ENCODE results near the gene SLC25A29. TPM values are rescaled to one million over a fixed set of nuclear protein-coding genes. Genes with fewer than 3 reads are reported as not detected.

Gene SLC25A29
- total and polyA plus RNA-seq, 7 experiments from 2014 or later = 0.38 to 25.6 (median 9.7) TPM

- POLR2A ChIA-PET = interaction anchor here (0.6 to 1.4 kb wide), 2 partner anchors 8 to 27 kb away, joined by 3 read pairs; no protein-coding TSS in a partner anchor
- H3K27ac ChIP-seq (ENCODE audit: low read depth, low read length) = no peak overlapping the region
- H3K9me3 Mint-ChIP-seq = no peaks in the 10 kb centered on the region
- peaks cover 0 to 6% of the 10 kb centered on the region in 2 donors for H3K4me1 ChIP-seq (ENCODE audit: control insufficient read depth in 2 of 2, insufficient read depth in 2 of 2, low read length in 2 of 2)
- intact Hi-C loops (cut with micrococcal nuclease) = loop anchor here in 1 of 2 donors (5.0 kb wide), 1 partner anchor 220 kb away; the partner anchor contains the start of gene EVL
- no peaks in the 10 kb centered on the region for H3K9me3 ChIP-seq (ENCODE audit: control insufficient read depth in 2 of 3, low read length in 3 of 3)
- no peak overlapping the region for H3K4me3 ChIP-seq (ENCODE audit: low read length)
- ATAC-seq = no peak
- no peaks in the 10 kb centered on the region for H3K27me3 ChIP-seq (ENCODE audit: control insufficient read depth in 2 of 2, insufficient read depth in 2 of 2, low read length in 2 of 2)
- peaks cover 0 to 4% (median 0%) of the 10 kb centered on the region in 3 experiments for H3K36me3 ChIP-seq (ENCODE audit: control insufficient read depth in 2 of 3, insufficient read depth in 3 of 3, low read length in 3 of 3)
- peaks cover 0 to 1% (median 0%) of the 10 kb centered on the region in 5 donors for H3K36me3 Mint-ChIP-seq
- no peaks in the 10 kb centered on the region for H3K27me3 Mint-ChIP-seq
- H3K4me1 Mint-ChIP-seq = peaks cover 0 to 13% (median 5%) of the 10 kb centered on the region in 7 donors
- peak overlapping the region in 2 of 10 donors; percentile 8 to 75 for H3K4me3 Mint-ChIP-seq
- peak overlapping the region in 1 of 9 donors; percentile 79 for H3K27ac Mint-ChIP-seq
- CTCF ChIA-PET = interaction anchor here (1.7 kb wide), 1 partner anchor 9 kb away, joined by 4 read pairs; no protein-coding TSS in a partner anchor
- DNase-seq = no peak
Observed at GRCh38 chr14:100287202-100287997, 18.8 kb downstream of the SLC25A29 start.

GRCh38 chr14:100286484-100287191 is 19.6 kb downstream of the SLC25A29 start:
- H3K4me3 ChIP-seq (ENCODE audit: low read length) = no peak overlapping the region
- no peaks in the 10 kb centered on the region for H3K9me3 ChIP-seq (ENCODE audit: control insufficient read depth in 2 of 3, low read length in 3 of 3)
- intact Hi-C loops (cut with micrococcal nuclease) = loop anchor here in 1 of 2 donors (5.0 kb wide), 1 partner anchor 219 kb away; the partner anchor contains the start of gene EVL
- no peak for ATAC-seq
- H3K27me3 ChIP-seq (ENCODE audit: control insufficient read depth in 2 of 2, insufficient read depth in 2 of 2, low read length in 2 of 2) = no peaks in the 10 kb centered on the region
- Mint-ChIP-seq H3K4me3 (peak overlapping the region in 6 of 10 donors; percentile 64 to 91 (median 76)), H3K27ac (peak overlapping the region in 4 of 9 donors; percentile 18 to 88 (median 80)), H3K27me3 (no peaks in the 10 kb centered on the region), H3K9me3 (no peaks in the 10 kb centered on the region), H3K4me1 (peaks cover 0 to 20% (median 5%) of the 10 kb centered on the region in 7 donors), H3K36me3 (peaks cover 0 to 1% (median 0%) of the 10 kb centered on the region in 5 donors)
- CTCF ChIA-PET = interaction anchor here (0.6 to 1.7 kb wide), 3 partner anchors 9 to 423 kb away, joined by 3 to 4 read pairs (median 3); no protein-coding TSS in a partner anchor
- no peak overlapping the region for H3K27ac ChIP-seq (ENCODE audit: low read depth, low read length)
- H3K4me1 ChIP-seq (ENCODE audit: control insufficient read depth in 2 of 2, insufficient read depth in 2 of 2, low read length in 2 of 2) = peaks cover 0 to 6% of the 10 kb centered on the region in 2 donors
- POLR2A ChIA-PET = interaction anchor here (1.4 kb wide), 1 partner anchor 9 kb away, joined by 3 read pairs; no protein-coding TSS in a partner anchor
- no peak for DNase-seq
- H3K36me3 ChIP-seq (ENCODE audit: control insufficient read depth in 2 of 3, insufficient read depth in 3 of 3, low read length in 3 of 3) = peaks cover 0 to 4% (median 0%) of the 10 kb centered on the region in 3 experiments

- Histone ChIP-seq H3K36me3 (ENCODE audit: control insufficient read depth in 2 of 3, insufficient read depth in 3 of 3, low read length in 3 of 3) (peaks cover 0 to 8% (median 0%) of the 10 kb centered on the region in 3 experiments), H3K27me3 (ENCODE audit: control insufficient read depth in 2 of 2, insufficient read depth in 2 of 2, low read length in 2 of 2) (no peaks in the 10 kb centered on the region), H3K4me3 (ENCODE audit: low read length) (peak overlapping the region; percentile 71), H3K27ac (ENCODE audit: low read depth, low read length) (peak overlapping the region; percentile 85), H3K9me3 (ENCODE audit: control insufficient read depth in 2 of 3, low read length in 3 of 3) (no peaks in the 10 kb centered on the region), H3K4me1 (ENCODE audit: control insufficient read depth in 2 of 2, insufficient read depth in 2 of 2, low read length in 2 of 2) (peaks cover 0 to 6% of the 10 kb centered on the region in 2 donors)
- ChIA-PET CTCF (interaction anchor here (0.6 to 1.7 kb wide), 5 partner anchors 10 to 423 kb away, joined by 3 to 5 read pairs (median 4); no protein-coding TSS in a partner anchor), POLR2A (interaction anchor here (0.7 to 1.4 kb wide), 4 partner anchors 9 to 207 kb away, joined by 3 read pairs; no protein-coding TSS in a partner anchor)
- H3K27ac Mint-ChIP-seq = peak overlapping the region in 8 of 9 donors; percentile 79 to 92 (median 86)
- H3K27me3 Mint-ChIP-seq = no peaks in the 10 kb centered on the region
- intact Hi-C loops (cut with micrococcal nuclease) = loop anchor here (1.0 to 5.0 kb wide), 12 partner anchors 15 to 602 kb away; partner anchors contain the start of genes CYP46A1 (in 1 of the 2), EVL (in 1 of the 2), SLC25A29 (in 1 of the 2) and WDR25 (in 1 of the 2)
- no peaks in the 10 kb centered on the region for H3K9me3 Mint-ChIP-seq
- peak overlapping the region; percentile 72 to 91 (median 83) for H3K4me3 Mint-ChIP-seq
- H3K4me1 Mint-ChIP-seq = peaks cover 0 to 21% (median 5%) of the 10 kb centered on the region in 7 donors
- peak in 1 of 9 donors; percentile 21 for DNase-seq
- ATAC-seq = no peak
- peaks cover 0 to 1% (median 0%) of the 10 kb centered on the region in 5 donors for H3K36me3 Mint-ChIP-seq
Observed at GRCh38 chr14:100285913-100286400, 20.3 kb downstream of the SLC25A29 start.

- Histone ChIP-seq H3K4me1 (ENCODE audit: control insufficient read depth in 2 of 2, insufficient read depth in 2 of 2, low read length in 2 of 2) (peaks cover 0 to 6% of the 10 kb centered on the region in 2 donors), H3K36me3 (ENCODE audit: control insufficient read depth in 2 of 3, insufficient read depth in 3 of 3, low read length in 3 of 3) (peaks cover 0 to 8% (median 0%) of the 10 kb centered on the region in 3 experiments), H3K27me3 (ENCODE audit: control insufficient read depth in 2 of 2, insufficient read depth in 2 of 2, low read length in 2 of 2) (no peaks in the 10 kb centered on the region), H3K27ac (ENCODE audit: low read depth, low read length) (peak overlapping the region; percentile 85), H3K9me3 (ENCODE audit: control insufficient read depth in 2 of 3, low read length in 3 of 3) (no peaks in the 10 kb centered on the region), H3K4me3 (ENCODE audit: low read length) (peak overlapping the region; percentile 71)
- ATAC-seq = peak; percentile 97
- Mint-ChIP-seq H3K27me3 (no peaks in the 10 kb centered on the region), H3K4me3 (peak overlapping the region; percentile 27 to 91 (median 73)), H3K27ac (peak overlapping the region in 5 of 9 donors; percentile 9 to 87 (median 59)), H3K9me3 (no peaks in the 10 kb centered on the region), H3K36me3 (peaks cover 0 to 4% (median 0%) of the 10 kb centered on the region in 5 donors), H3K4me1 (peaks cover 2 to 21% (median 8%) of the 10 kb centered on the region in 7 donors)
- CTCF ChIA-PET = interaction anchor here (0.7 to 2.6 kb wide), 8 partner anchors 9 to 92 kb away, joined by 3 to 11 read pairs (median 4); no protein-coding TSS in a partner anchor
- peak; percentile 71 to 92 (median 79) for DNase-seq
- intact Hi-C loops (cut with micrococcal nuclease) = loop anchor here (1.0 to 5.0 kb wide), 12 partner anchors 14 to 601 kb away; partner anchors contain the start of genes CYP46A1 (in 1 of the 2), EVL (in 1 of the 2), SLC25A29 (in 1 of the 2) and WDR25 (in 1 of the 2)
- POLR2A ChIA-PET = interaction anchor here (0.5 to 1.4 kb wide), 9 partner anchors 10 to 206 kb away, joined by 3 to 5 read pairs (median 3); no protein-coding TSS in a partner anchor
Observed at GRCh38 chr14:100285021-100285912, 21.0 kb downstream of the SLC25A29 start.

Measured in naive thymus-derived CD4-positive, alpha-beta T cell (primary cell).